ENCODE measurements around the gene SSBP3. TPM values are rescaled to one million over a fixed set of nuclear protein-coding genes. Genes with fewer than 3 reads are reported as not detected.

The SSBP3 gene
- polyA plus RNA-seq, 1 of the 3 experiments (the other 2 are of a cell fraction): 26.2 TPM

DNA sequence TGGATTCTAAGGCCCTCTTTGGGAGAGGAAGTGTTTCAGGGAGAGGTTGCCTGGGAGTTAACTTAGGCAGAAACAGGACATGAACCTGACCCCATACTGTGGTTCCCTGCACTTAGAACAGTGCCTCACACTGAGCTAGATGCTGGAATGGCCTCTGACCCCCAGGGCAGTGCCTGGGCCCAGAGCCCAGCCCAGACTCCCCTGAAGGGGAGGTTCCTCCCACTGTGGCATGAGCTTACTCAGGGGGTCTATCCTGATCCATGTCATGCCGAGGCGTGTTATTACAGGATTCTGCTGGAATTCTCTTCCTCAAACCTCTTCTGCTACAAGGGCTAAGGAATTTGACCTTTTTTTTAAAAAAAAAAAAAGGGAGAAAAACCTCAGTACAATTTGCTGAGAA, 134.1 kb downstream of the SSBP3 start:
- Histone ChIP-seq H3K79me2 (ENCODE audit: insufficient read depth) (no peaks in the 10 kb centered on the region), H3K9me3 (no peaks in the 10 kb centered on the region), H3K36me3 (replicated peaks in 1 of 2; ENCODE audit: control insufficient read depth in 1 of 2, insufficient read depth in 2 of 2, low read length in 1 of 2) (no peaks in the 10 kb centered on the region), H3K27ac (ENCODE audit: low read depth in 2 of 2, low read length in 1 of 2) (no peak overlapping the region; a peak in 1 of 4 replicates), H3K4me1 (ENCODE audit: control insufficient read depth in 1 of 2, insufficient read depth in 2 of 2, low read depth in 1 of 2, low read length in 1 of 2) (peaks cover 0 to 45% of the 10 kb centered on the region in 2 experiments; a peak in 2 of 4 replicates), H2AFZ (ENCODE audit: low read depth) (no peak overlapping the region), H3K9me2 (no peaks in the 10 kb centered on the region), H3K4me2 (no peak overlapping the region), H3K9ac (no peak overlapping the region), H3K4me3 (ENCODE audit: low read depth in 2 of 2, low read length in 1 of 2) (no peak overlapping the region), H4K20me1 (ENCODE audit: insufficient read depth) (peaks cover 4% of the 10 kb centered on the region; the same call in 1 of the 2 replicates), H3K27me3 (ENCODE audit: insufficient read depth) (no peaks in the 10 kb centered on the region), H3F3A (replicated peaks; ENCODE audit: insufficient read depth) (no peaks in the 10 kb centered on the region)
- DNase-seq: no peak
- no peak for TF ChIP-seq FOXM1 (IDR thresholded peaks at IDR 0.05; ENCODE audit: low read depth)
- no peak for TF ChIP-seq EZH2phosphoT487 (IDR thresholded peaks at IDR 0.05; ENCODE audit: borderline replicate concordance, low read depth)
- no peak for TF ChIP-seq YY1 (IDR thresholded peaks at IDR 0.05; ENCODE audit: low read depth)
- CTCF ChIA-PET: interaction anchor here (1.2 to 4.9 kb wide), 8 partner anchors 12 to 217 kb away, joined by 4 to 20 read pairs (median 11); no protein-coding TSS in a partner anchor
- POLR2A ChIA-PET: interaction anchor here (1.4 kb wide), 1 partner anchor 276 kb away, joined by 3 read pairs; the partner anchor contains the start of gene ACOT11
- WGBS (ENCODE audit: low lambda C conversion rate): 100% methylated on average over 2 of the region's 2 CpGs

DNA sequence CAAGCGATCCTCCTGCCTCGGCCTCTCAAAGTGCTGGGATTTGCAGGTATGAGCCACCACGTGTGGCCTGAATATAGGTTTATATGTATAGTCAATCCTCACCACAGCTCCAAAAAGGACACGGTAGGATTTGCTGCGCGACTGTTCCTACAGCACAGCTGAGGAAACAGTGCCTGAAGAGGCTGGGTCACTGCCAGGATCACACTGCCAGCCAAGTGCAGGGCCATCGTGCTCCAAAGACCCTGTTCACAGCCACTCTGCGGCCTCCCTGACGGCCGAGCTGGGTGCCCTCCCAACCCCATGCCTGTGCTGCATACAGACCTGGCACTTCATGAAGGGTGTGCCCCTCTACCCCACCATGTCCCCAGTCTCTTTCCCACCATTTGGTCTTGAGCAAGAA, 134.9 kb downstream of the SSBP3 start:
- Histone ChIP-seq H3K4me2 (no peak overlapping the region), H3K4me1 (ENCODE audit: control insufficient read depth in 1 of 2, insufficient read depth in 2 of 2, low read depth in 1 of 2, low read length in 1 of 2) (peaks cover 0 to 43% of the 10 kb centered on the region in 2 experiments; a peak in 2 of 4 replicates), H3K36me3 (replicated peaks in 1 of 2; ENCODE audit: control insufficient read depth in 1 of 2, insufficient read depth in 2 of 2, low read length in 1 of 2) (no peaks in the 10 kb centered on the region), H3K9me3 (no peaks in the 10 kb centered on the region), H4K20me1 (ENCODE audit: insufficient read depth) (peaks cover 4% of the 10 kb centered on the region; the same call in 1 of the 2 replicates), H3F3A (replicated peaks; ENCODE audit: insufficient read depth) (no peaks in the 10 kb centered on the region), H3K27me3 (ENCODE audit: insufficient read depth) (no peaks in the 10 kb centered on the region), H3K79me2 (ENCODE audit: insufficient read depth) (no peaks in the 10 kb centered on the region), H3K9me2 (no peaks in the 10 kb centered on the region), H2AFZ (ENCODE audit: low read depth) (no peak overlapping the region), H3K4me3 (ENCODE audit: low read depth in 2 of 2, low read length in 1 of 2) (no peak overlapping the region), H3K9ac (no peak overlapping the region), H3K27ac (ENCODE audit: low read depth in 2 of 2, low read length in 1 of 2) (no peak overlapping the region)
- ChIA-PET CTCF (interaction anchor here (3.1 kb wide), 1 partner anchor 218 kb away, joined by 19 read pairs; no protein-coding TSS in a partner anchor), POLR2A (no interaction called here)
- 95% methylated on average over 4 of the region's 10 CpGs for WGBS (ENCODE audit: low lambda C conversion rate)
- TF ChIP-seq MXI1 (IDR thresholded peaks at IDR 0.05; ENCODE audit: low read depth, low read length) (no peak), YY1 (IDR thresholded peaks at IDR 0.05; ENCODE audit: low read depth) (no peak), CHD2 (IDR thresholded peaks at IDR 0.05; ENCODE audit: low read length, partially characterized antibody) (no peak), FOXM1 (IDR thresholded peaks at IDR 0.05; ENCODE audit: low read depth) (no peak), TCF12 (IDR thresholded peaks at IDR 0.05) (no peak), EP300 (IDR thresholded peaks at IDR 0.05; ENCODE audit: borderline replicate concordance in 1 of 2, low read depth in 1 of 2, low read length in 1 of 2) (no peak)
- no peak for DNase-seq

DNA sequence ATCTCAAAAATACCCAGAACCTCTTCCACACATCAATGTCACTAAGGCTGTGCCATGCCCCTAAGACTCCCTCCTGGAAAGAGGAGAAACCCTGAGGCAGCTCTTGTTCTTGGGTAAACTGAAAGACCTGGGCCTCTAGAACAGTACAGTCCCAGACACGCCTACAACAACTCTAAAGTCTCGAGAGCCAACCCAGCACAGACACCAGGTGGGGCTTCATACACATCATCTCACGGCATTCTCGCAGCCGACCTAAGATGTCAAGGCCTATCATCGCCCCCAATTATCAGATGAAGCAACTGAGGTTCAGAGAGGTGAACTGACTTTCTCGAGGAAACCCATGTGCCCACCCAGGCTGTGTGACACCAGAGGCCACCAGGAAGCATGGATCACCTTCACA, 135.7 kb downstream of the SSBP3 start:
- Histone ChIP-seq H3K9ac (no peak overlapping the region), H2AFZ (ENCODE audit: low read depth) (no peak overlapping the region), H3K36me3 (replicated peaks in 1 of 2; ENCODE audit: control insufficient read depth in 1 of 2, insufficient read depth in 2 of 2, low read length in 1 of 2) (no peaks in the 10 kb centered on the region), H4K20me1 (ENCODE audit: insufficient read depth) (peaks cover 4% of the 10 kb centered on the region; the same call in 1 of the 2 replicates), H3K27ac (ENCODE audit: low read depth in 2 of 2, low read length in 1 of 2) (no peak overlapping the region), H3F3A (replicated peaks; ENCODE audit: insufficient read depth) (no peaks in the 10 kb centered on the region), H3K27me3 (ENCODE audit: insufficient read depth) (no peaks in the 10 kb centered on the region), H3K9me2 (no peaks in the 10 kb centered on the region), H3K79me2 (ENCODE audit: insufficient read depth) (no peaks in the 10 kb centered on the region), H3K4me3 (ENCODE audit: low read depth in 2 of 2, low read length in 1 of 2) (no peak overlapping the region), H3K9me3 (no peaks in the 10 kb centered on the region), H3K4me1 (ENCODE audit: control insufficient read depth in 1 of 2, insufficient read depth in 2 of 2, low read depth in 1 of 2, low read length in 1 of 2) (peaks cover 0 to 38% of the 10 kb centered on the region in 2 experiments; a peak in 2 of 4 replicates), H3K4me2 (no peak overlapping the region)
- ChIA-PET CTCF (interaction anchor here (0.6 kb wide), 1 partner anchor 134 kb away, joined by 3 read pairs; no protein-coding TSS in a partner anchor), POLR2A (no interaction called here)
- DNase-seq: no peak
- TF ChIP-seq, protein P1, sequence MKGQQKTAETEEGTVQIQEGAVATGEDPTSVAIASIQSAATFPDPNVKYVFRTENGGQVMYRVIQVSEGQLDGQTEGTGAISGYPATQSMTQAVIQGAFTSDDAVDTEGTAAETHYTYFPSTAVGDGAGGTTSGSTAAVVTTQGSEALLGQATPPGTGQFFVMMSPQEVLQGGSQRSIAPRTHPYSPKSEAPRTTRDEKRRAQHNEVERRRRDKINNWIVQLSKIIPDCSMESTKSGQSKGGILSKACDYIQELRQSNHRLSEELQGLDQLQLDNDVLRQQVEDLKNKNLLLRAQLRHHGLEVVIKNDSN (IDR thresholded peaks at IDR 0.05; ENCODE audit: borderline replicate concordance, low read depth): no peak
- TF ChIP-seq TAF1 (IDR thresholded peaks at IDR 0.05; ENCODE audit: borderline replicate concordance, low read depth, low read length) (no peak), RXRA (IDR thresholded peaks at IDR 0.05; ENCODE audit: borderline replicate concordance, low read depth) (no peak), RFX5 (IDR thresholded peaks at IDR 0.05; ENCODE audit: low read length) (no peak), MXI1 (IDR thresholded peaks at IDR 0.05; ENCODE audit: low read depth, low read length) (no peak)
- 99% methylated on average over 7 of the region's 7 CpGs for WGBS (ENCODE audit: low lambda C conversion rate)
